GM12878 (cell line): ENCODE data around the gene SHC3. TPM values are rescaled to one million over a fixed set of nuclear protein-coding genes. Genes with fewer than 3 reads are reported as not detected.

Experiments
- ATAC-seq: fragments of 200-7000 bp; cut with Tn5 transposase; 3 replicates; pipeline ENCODE4 v1.9.1; 2020; ENCODE audit warnings: mild to moderate bottlenecking, moderate library complexity
- BruUV-seq: library from RNA; stranded (reverse); fragments of 400-500 nt; replicated peaks from 2 replicates; lab custom pipeline; 2021; lab: Mats Ljungman, UMichigan
- CTCF ChIA-PET: fragments of 300-600 bp; sonication (Branson Sonifier 250); formaldehyde crosslinking; extraction: SDS; loops from one replicate; lab custom pipeline; 2021; ENCODE audit warnings: inconsistent platforms; lab: Yijun Ruan, JAX
- POLR2A ChIA-PET: fragments of 350-600 bp; formaldehyde crosslinking; extraction: SDS; loops from one replicate; lab custom pipeline; 2021; ENCODE audit warnings: inconsistent platforms; lab: Charles Lee
- RAD21 ChIA-PET: fragments of 300-600 bp; sonication (Branson Sonifier 250); formaldehyde crosslinking; loops from one replicate; lab custom pipeline; 2023; ENCODE audit warnings: antibody characterized with exemption; ENCODE audit not compliant: unreplicated experiment; lab: Charles Lee
- SMC1A ChIA-PET: fragments of 300-600 bp; sonication (Branson Sonifier 250); formaldehyde crosslinking; loops from one replicate; lab custom pipeline; 2023; ENCODE audit not compliant: unreplicated experiment, uncharacterized antibody; lab: Charles Lee
- DNase-seq: peaks from one replicate; pipeline ENCODE4 v3.0.0-alpha.2; 2011; ENCODE audit warnings: low read depth, low spot score
- FAIRE-seq: peaks from 3 replicates; lab custom pipeline; 2011; peaks lifted over from hg19 to GRCh38; lab: Jason Lieb, UNC
- H2AFZ ChIP-seq: 2 replicates; pipeline ENCODE4 v1.6.0; 2011; ENCODE audit warnings: low read depth, low read length, control low read depth; ENCODE audit not compliant: control insufficient read depth
- H3K27ac ChIP-seq: 2 replicates; pipeline ENCODE4 v1.5.1; 2011; ENCODE audit warnings: control low read depth; ENCODE audit not compliant: control insufficient read depth, insufficient read depth
- H3K27me3 ChIP-seq, 2 experiments: replicated peaks in 1 of 2; 2 replicates each; pipeline versions ENCODE4 v1.6.0 to v1.6.1; 2011; ENCODE audit warnings: low read length in 1 of 2; ENCODE audit not compliant: control insufficient read depth in 2 of 2, insufficient read depth in 2 of 2
- H3K36me3 ChIP-seq, 2 experiments: 2 replicates each; pipeline ENCODE4 v1.5.1; 2011; ENCODE audit warnings: low read length in 1 of 2; ENCODE audit not compliant: control insufficient read depth in 2 of 2, insufficient read depth in 2 of 2
- H3K4me1 ChIP-seq: 2 replicates; pipeline ENCODE4 v1.6.1; 2011; ENCODE audit warnings: mild to moderate bottlenecking, low read length, moderate library complexity, mixed read lengths; ENCODE audit not compliant: control insufficient read depth, insufficient read depth
- H3K4me2 ChIP-seq: 2 replicates; pipeline ENCODE4 v1.6.0; 2011; ENCODE audit warnings: control low read depth; ENCODE audit not compliant: control insufficient read depth, insufficient read depth
- H3K4me3 ChIP-seq: fragments of 200-600 bp; sonication (generic); 2 replicates; pipeline ENCODE4 v1.5.1; 2016
- H3K79me2 ChIP-seq: 2 replicates; pipeline ENCODE4 v1.6.0; 2011; ENCODE audit warnings: low read length; ENCODE audit not compliant: control insufficient read depth, insufficient read depth
- H3K9ac ChIP-seq: 2 replicates; pipeline ENCODE4 v1.8.0; 2011; ENCODE audit warnings: low read length, control low read depth, mixed read lengths; ENCODE audit not compliant: control insufficient read depth, insufficient read depth
- H3K9me3 ChIP-seq: replicated peaks from 3 replicates; pipeline ENCODE4 v1.5.1; 2011; ENCODE audit warnings: mild to moderate bottlenecking, low read length; ENCODE audit not compliant: control insufficient read depth, insufficient read depth
- H4K20me1 ChIP-seq: 2 replicates; pipeline ENCODE4 v1.6.0; 2011; ENCODE audit not compliant: control insufficient read depth, insufficient read depth
- FOXM1 ChIP-seq: IDR thresholded peaks from 2 replicates; pipeline ENCODE4 v1.6.1; 2012; ENCODE audit warnings: low read depth, mild to moderate bottlenecking, inconsistent platforms, low read length, moderate library complexity
- MTA2 ChIP-seq: fragments of 450-650 bp; IDR thresholded peaks from 2 replicates; pipeline ENCODE4 v1.6.1; 2016; ENCODE audit warnings: low read depth, mild to moderate bottlenecking, moderate library complexity
- NFYB ChIP-seq: IDR thresholded peaks from 2 replicates; pipeline ENCODE4 v1.6.1; 2011; ENCODE audit warnings: low read depth, mild to moderate bottlenecking, low read length, improper control_type of control experiment, moderate library complexity; ENCODE audit not compliant: insufficient read depth
- NR2C1 ChIP-seq: fragments of 450-650 bp; IDR thresholded peaks from 2 replicates; pipeline ENCODE4 v1.6.1; 2017; ENCODE audit warnings: antibody characterized with exemption, mild to moderate bottlenecking, moderate library complexity
- SREBF1 ChIP-seq: IDR thresholded peaks from 2 replicates; pipeline ENCODE4 v1.6.1; 2012; ENCODE audit warnings: mild to moderate bottlenecking, low read length
- SUZ12 ChIP-seq: fragments of 200-600 bp; sonication (generic); IDR thresholded peaks from one replicate; pipeline ENCODE4 v1.6.1; 2018; ENCODE audit warnings: antibody characterized with exemption, mild to moderate bottlenecking; ENCODE audit not compliant: unreplicated experiment
- TCF7 ChIP-seq: IDR thresholded peaks from 2 replicates; pipeline ENCODE4 v1.6.1; 2014; ENCODE audit warnings: antibody characterized with exemption, borderline replicate concordance
- ZNF207 ChIP-seq: fragments of 450-650 bp; IDR thresholded peaks from 2 replicates; pipeline ENCODE4 v1.6.1; 2014; ENCODE audit warnings: antibody characterized with exemption, mild to moderate bottlenecking, borderline replicate concordance
- WGBS: methylation state at CpG from one replicate; pipeline ENCODE4 v1.1.6; 2016; ENCODE audit warnings: low lambda C conversion rate; ENCODE audit not compliant: insufficient replicate concordance, insufficient coverage; ENCODE audit errors: missing lambda C conversion rate; 5-methylcytosine and 5-hydroxymethylcytosine counted together
- in situ Hi-C: fragments of 300-500 bp; cut with MboI; formaldehyde crosslinking; loops from 9 replicates; pipeline ENCODE4 v1.14.3; 2018; ENCODE audit warnings: mixed read lengths
- intact Hi-C: fragments of 100-400 bp; cut with micrococcal nuclease; formaldehyde crosslinking; loops from one replicate; pipeline ENCODE4 v1.14.2; 2022; ENCODE audit not compliant: unreplicated experiment
- polyA plus RNA-seq, 11 experiments: library from polyadenylated mRNA; depleted of rRNA in 4 of 11; unstranded in 6 of 11; stranded (reverse) in 5 of 11; fragments of >200 nt; fragmentation: Nextera tagmentation in 4 of 11; fragmentation: Illumina TruSeq in 1 of 11; extraction: Ambion mirVana in 4 of 11; extraction: Trizol in 1 of 11; gene quantifications; 1 replicate in 1 of 11; 2 replicates in 10 of 11; pipeline versions ENCODE4 v1.2.1 to v1.2.3, GENCODE V29; 2011 to 2016; ENCODE audit warnings: inconsistent platforms in 2 of 11, missing spikeins in 2 of 11, low read depth in 1 of 11
- total RNA-seq, 4 experiments: library from RNA; depleted of rRNA in 3 of 4; stranded (reverse); fragments of >200 nt in 3 of 4; fragmentation: Illumina TruSeq in 1 of 4; extraction: Trizol in 1 of 4; gene quantifications; 2 replicates each; pipeline versions ENCODE4 v1.2.1 to v1.2.3, GENCODE V29; 2013 to 2021
- TF ChIP-seq, protein P1 (sequence below): fragments of 450-650 bp; IDR thresholded peaks from 2 replicates; pipeline ENCODE4 v1.6.1; 2017; ENCODE audit warnings: antibody characterized with exemption, mild to moderate bottlenecking, moderate library complexity

The SHC3 gene
- total and polyA plus RNA-seq, 10 of the 15 experiments (the other 5 are each of a cell fraction or from before 2014, with no cell fraction given) = 0.01 to 0.06 TPM; not detected in 8

DNA sequence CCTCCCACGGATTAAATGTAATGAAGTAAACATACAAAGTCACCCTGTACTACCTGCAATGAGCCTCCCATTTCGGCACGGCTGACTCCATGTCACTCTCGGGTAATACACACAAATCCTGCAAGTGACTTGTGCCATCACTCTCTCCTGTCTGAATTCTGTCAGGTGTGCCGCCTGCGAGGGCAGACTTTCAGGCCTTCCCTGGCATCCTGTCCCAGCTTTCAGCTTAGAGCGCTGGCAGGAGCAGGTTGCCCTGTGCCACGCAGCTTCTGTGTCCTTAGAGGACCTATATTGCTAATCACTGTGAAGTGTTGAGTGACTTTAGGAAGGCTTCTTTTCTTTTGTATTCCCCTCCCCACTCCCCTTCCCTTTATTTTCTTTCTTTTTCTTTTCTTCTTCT, 213.1 kb downstream of the SHC3 start:
- DNase-seq (no peak), FAIRE-seq (no peak), ATAC-seq (no peak)
- H3K27me3 ChIP-seq = no peaks in the 10 kb centered on the region; a peak in 1 of 4 replicates
- H3K9ac ChIP-seq = no peak overlapping the region
- no peaks in the 10 kb centered on the region for H3K79me2 ChIP-seq
- H2AFZ ChIP-seq = no peak overlapping the region
- H3K9me3 ChIP-seq = no peaks in the 10 kb centered on the region
- no peak overlapping the region for H3K27ac ChIP-seq
- CTCF ChIA-PET = no interaction called here
- BruUV-seq = no TSS peak
- SMC1A ChIA-PET = no interaction called here
- no peaks in the 10 kb centered on the region for H3K36me3 ChIP-seq
- POLR2A ChIA-PET = no interaction called here
- intact Hi-C loops = no loop called here
- 40% methylated on average over 8 of the region's 8 CpGs for WGBS
- H3K4me3 ChIP-seq = no peak overlapping the region
- no peak overlapping the region for H3K4me2 ChIP-seq
- RAD21 ChIA-PET = no interaction called here
- no peaks in the 10 kb centered on the region for H3K4me1 ChIP-seq
- TF ChIP-seq, protein P1, sequence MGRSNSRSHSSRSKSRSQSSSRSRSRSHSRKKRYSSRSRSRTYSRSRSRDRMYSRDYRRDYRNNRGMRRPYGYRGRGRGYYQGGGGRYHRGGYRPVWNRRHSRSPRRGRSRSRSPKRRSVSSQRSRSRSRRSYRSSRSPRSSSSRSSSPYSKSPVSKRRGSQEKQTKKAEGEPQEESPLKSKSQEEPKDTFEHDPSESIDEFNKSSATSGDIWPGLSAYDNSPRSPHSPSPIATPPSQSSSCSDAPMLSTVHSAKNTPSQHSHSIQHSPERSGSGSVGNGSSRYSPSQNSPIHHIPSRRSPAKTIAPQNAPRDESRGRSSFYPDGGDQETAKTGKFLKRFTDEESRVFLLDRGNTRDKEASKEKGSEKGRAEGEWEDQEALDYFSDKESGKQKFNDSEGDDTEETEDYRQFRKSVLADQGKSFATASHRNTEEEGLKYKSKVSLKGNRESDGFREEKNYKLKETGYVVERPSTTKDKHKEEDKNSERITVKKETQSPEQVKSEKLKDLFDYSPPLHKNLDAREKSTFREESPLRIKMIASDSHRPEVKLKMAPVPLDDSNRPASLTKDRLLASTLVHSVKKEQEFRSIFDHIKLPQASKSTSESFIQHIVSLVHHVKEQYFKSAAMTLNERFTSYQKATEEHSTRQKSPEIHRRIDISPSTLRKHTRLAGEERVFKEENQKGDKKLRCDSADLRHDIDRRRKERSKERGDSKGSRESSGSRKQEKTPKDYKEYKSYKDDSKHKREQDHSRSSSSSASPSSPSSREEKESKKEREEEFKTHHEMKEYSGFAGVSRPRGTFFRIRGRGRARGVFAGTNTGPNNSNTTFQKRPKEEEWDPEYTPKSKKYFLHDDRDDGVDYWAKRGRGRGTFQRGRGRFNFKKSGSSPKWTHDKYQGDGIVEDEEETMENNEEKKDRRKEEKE = no peak
- TF ChIP-seq SREBF1 (no peak), FOXM1 (no peak), SUZ12 (no peak), TCF7 (no peak), NR2C1 (no peak), ZNF207 (no peak), MTA2 (no peak), NFYB (no peak)
- TF ChIP-seq, all 136 proteins: peak for 0
- no peaks in the 10 kb centered on the region for H4K20me1 ChIP-seq
- in situ Hi-C loops = no loop called here
